ENCODE measurements around the gene DISC1.

- TF ChIP-seq POLR2A (IDR thresholded peaks at IDR 0.05) = no peak
- no peak for TF ChIP-seq CTCF (IDR thresholded peaks at IDR 0.05)
Observed at GRCh38 chr1:231610388-231610787, 16.2 kb upstream of the DISC1 start.
